Psoas muscle (tissue), 8 donors: ENCODE measurements around the gene OTUD4. TPM values are rescaled to one million over a fixed set of nuclear protein-coding genes. Genes with fewer than 3 reads are reported as not detected.

Source experiments
- ATAC-seq, 4 donors: fragments of 200-7000 bp; cut with Tn5 transposase; one replicate each; pipeline ENCODE4 v1.9.1; 2020; ENCODE audit warnings: moderate library complexity in 3 of 4, mild to moderate bottlenecking in 2 of 4
- DNase-seq, 2 donors: peaks; one replicate each; pipeline ENCODE4 v3.0.0-alpha.2; 2020
- H3K27ac ChIP-seq: fragments of 200-600 bp; one replicate; pipeline ENCODE4 v1.8.0; 2022
- H3K27me3 ChIP-seq, 3 donors: fragments of 200-600 bp in 1 of 3; one replicate each; pipeline versions ENCODE4 v1.6.1 to v1.8.0; 2013 to 2022; ENCODE audit warnings: low read length in 2 of 3, mild to moderate bottlenecking in 2 of 3, moderate library complexity in 1 of 3; ENCODE audit not compliant: insufficient read depth in 3 of 3
- H3K36me3 ChIP-seq, 2 donors: fragments of 200-600 bp in 1 of 2; one replicate each; pipeline versions ENCODE4 v1.6.1 to v1.8.0; 2013 to 2022; ENCODE audit warnings: low read depth in 1 of 2, mild to moderate bottlenecking in 1 of 2, moderate library complexity in 1 of 2; ENCODE audit not compliant: insufficient read depth in 1 of 2
- H3K4me1 ChIP-seq: fragments of 200-600 bp; one replicate; pipeline ENCODE4 v1.8.0; 2022
- H3K4me3 ChIP-seq: fragments of 200-600 bp; one replicate; pipeline ENCODE4 v1.8.0; 2022; ENCODE audit warnings: mild to moderate bottlenecking
- H3K9me3 ChIP-seq: fragments of 200-600 bp; one replicate; pipeline ENCODE4 v1.8.0; 2022
- CTCF ChIP-seq: fragments of 200-600 bp; IDR thresholded peaks from one replicate; pipeline ENCODE4 v1.8.0; 2022; ENCODE audit warnings: antibody characterized with exemption
- WGBS, 3 donors: extraction: QIAGEN DNeasy Blood & Tissue Kit; methylation state at CpG; one replicate each; pipeline versions ENCODE4 v1.1.6 to v1.1.7; 2013; 5-methylcytosine and 5-hydroxymethylcytosine counted together
- intact Hi-C, 2 donors: fragments of 100-400 bp; cut with DNase I; formaldehyde crosslinking; loops; one replicate each; pipeline versions ENCODE4 v1.11.0 to v1.14.2; 2022
- polyA plus RNA-seq, 3 donors: library from polyadenylated mRNA; stranded (reverse); fragments of 200-250 nt; gene quantifications; one replicate each; pipeline ENCODE4 v1.2.3, GENCODE V29; 2013
- total RNA-seq, 4 donors: library from RNA; stranded (reverse); fragmentation: NEBNext Ultra II Directional in 2 of 4; extraction: Animal tissue kit (Norgen Biotek cat#: 25700) in 2 of 4; gene quantifications; one replicate each; pipeline versions ENCODE4 v1.2.1 to v1.2.4, GENCODE V29; 2021 to 2023
- donor health status: healthy with polysubstance abuse.
- donor health status: DM: no; HTN: no; CAD: no; lungs with moderate emphysema.
- donor health status: Bipolar disorder and iron deficiency.
- donor health status: healthy.
- donor health status: DM: yes; HTN: yes; CAD: no.
- donor health status: DM: no; HTN: no; CAD: no.
- donor health status: DM: no; HTN: no; CAD: no.
- donor health status: DM: yes; HTN: yes; CAD: no.

The OTUD4 gene
- total and polyA plus RNA-seq, 7 donors, result 20.5 to 88.0 (median 53.6) TPM

- no peak for TF ChIP-seq CTCF
- no peaks in the 10 kb centered on the region for H3K9me3 ChIP-seq
- no peaks in the 10 kb centered on the region for H3K4me1 ChIP-seq
- H3K4me3 ChIP-seq, result no peak overlapping the region
- intact Hi-C loops, result no loop called here
- H3K36me3 ChIP-seq, result no peaks in the 10 kb centered on the region
- ATAC-seq, result no peak
- DNase-seq, result no peak
- H3K27me3 ChIP-seq, result no peaks in the 10 kb centered on the region
- H3K27ac ChIP-seq, result no peak overlapping the region
- 85 to 91% (median 86%) methylated on average over 3 of the region's 3 CpGs for WGBS, 3 donors
Measured at GRCh38 chr4:145195167-145195952, 15.0 kb upstream of the OTUD4 start.

GRCh38 chr4:145189981-145190380 lies 9.6 kb upstream of the OTUD4 start:
- H3K9me3 ChIP-seq, result no peaks in the 10 kb centered on the region
- no peaks in the 10 kb centered on the region for H3K27me3 ChIP-seq
- no peak overlapping the region for H3K27ac ChIP-seq
- no peak for DNase-seq
- intact Hi-C loops, result no loop called here
- no peaks in the 10 kb centered on the region for H3K4me1 ChIP-seq
- no peak overlapping the region for H3K4me3 ChIP-seq
- WGBS, 3 donors, result 42 to 51% (median 44%) methylated on average over 3 of the region's 3 CpGs
- TF ChIP-seq CTCF, result no peak
- ATAC-seq, result no peak
- no peaks in the 10 kb centered on the region for H3K36me3 ChIP-seq

- Histone ChIP-seq H3K27me3 (no peaks in the 10 kb centered on the region), H3K36me3 (no peaks in the 10 kb centered on the region), H3K4me1 (peaks cover 9% of the 10 kb centered on the region), H3K4me3 (no peak overlapping the region), H3K27ac (no peak overlapping the region), H3K9me3 (no peaks in the 10 kb centered on the region)
- ATAC-seq, result no peak
- intact Hi-C loops, result no loop called here
- TF ChIP-seq CTCF, result no peak
- WGBS, 3 donors, result 81 to 91% (median 85%) methylated on average over 3 of the region's 3 CpGs
- DNase-seq, result no peak
Measured at GRCh38 chr4:145186729-145187128, 6.3 kb upstream of the OTUD4 start.

GRCh38 chr4:145183581-145183980 lies 3.2 kb upstream of the OTUD4 start:
- intact Hi-C loops, result loop anchor here in 1 of 2 donors (5.0 kb wide), 2 partner anchors 299 to 549 kb away; partner anchors contain the start of gene SMAD1
- H3K27ac ChIP-seq, result peak overlapping the region; percentile 97
- no peak for TF ChIP-seq CTCF

More at GRCh38 chr4:145183581-145183980, 3.2 kb upstream of the OTUD4 start:
- Histone ChIP-seq H3K27me3 (no peaks in the 10 kb centered on the region), H3K4me3 (no peak overlapping the region), H3K36me3 (no peaks in the 10 kb centered on the region), H3K4me1 (peaks cover 15% of the 10 kb centered on the region), H3K9me3 (no peaks in the 10 kb centered on the region)
- DNase-seq (no peak), ATAC-seq (no peak)
- 81 to 89% (median 85%) methylated on average over 2 of the region's 2 CpGs for WGBS, 3 donors
